Testis (tissue), 5 donors: ENCODE measurements around the gene DHCR7. TPM values are rescaled to one million over a fixed set of nuclear protein-coding genes. Genes with fewer than 3 reads are reported as not detected.

Source experiments
- DNase-seq: peaks from one replicate; pipeline ENCODE4 v3.0.0-alpha.2; 2019
- H3K27ac ChIP-seq, 2 donors: fragments of 200-600 bp; sonication (generic); one replicate each; pipeline ENCODE4 v1.5.1; 2019
- H3K27me3 ChIP-seq: fragments of 200-600 bp; sonication (generic); one replicate; pipeline ENCODE4 v1.5.1; 2019
- H3K36me3 ChIP-seq: fragments of 200-600 bp; sonication (generic); one replicate; pipeline ENCODE4 v1.5.1; 2017; ENCODE audit warnings: low read depth; ENCODE audit errors: missing control alignments
- H3K4me1 ChIP-seq: fragments of 200-600 bp; sonication (generic); one replicate; pipeline ENCODE4 v1.5.1; 2019
- H3K4me3 ChIP-seq, 2 donors: fragments of 200-600 bp; sonication (generic); one replicate each; pipeline ENCODE4 v1.5.1; 2017 to 2019
- H3K9me3 ChIP-seq: fragments of 200-600 bp; sonication (generic); one replicate; pipeline ENCODE4 v1.5.1; 2017
- CTCF ChIP-seq, 3 experiments: fragments of 450-650 bp in 2 of 3; fragments of 200-600 bp in 1 of 3; sonication (generic) in 1 of 3; IDR thresholded peaks; one replicate each; pipeline ENCODE4 v1.5.1; 2016 to 2019; ENCODE audit warnings: antibody characterized with exemption in 3 of 3, mild to moderate bottlenecking in 2 of 3, moderate library complexity in 1 of 3
- POLR2A ChIP-seq: fragments of 450-650 bp; IDR thresholded peaks from one replicate; pipeline ENCODE4 v1.6.1; 2017; ENCODE audit warnings: antibody characterized with exemption, mild to moderate bottlenecking, moderate library complexity
- whole genome bisulfite sequencing, 2 donors: methylation state at CpG; one replicate each; pipeline ENCODE4 v1.1.5; 2018; 5-methylcytosine and 5-hydroxymethylcytosine counted together
- intact Hi-C: fragments of 100-400 bp; cut with DNase I; formaldehyde crosslinking; loops from one replicate; pipeline ENCODE4 v1.15.1; 2023; ENCODE audit warnings: low total_unique reads
- long read RNA-seq, 2 donors: transcript quantifications; one replicate each; lab custom pipeline, GENCODE V29; 2026
- polyA plus RNA-seq: library from polyadenylated mRNA; stranded (reverse); fragments of 350-450 nt; fragmentation: Illumina TruSeq; extraction: RNeasy Lipid Tissue Mini Kit (QIAGEN cat#74804); gene quantifications from one replicate; pipeline ENCODE4 v1.2.3, GENCODE V29; 2014; ENCODE audit warnings: low read depth, low replicate concordance; ENCODE audit not compliant: insufficient read depth
- total RNA-seq, 2 donors: library from RNA; depleted of rRNA; stranded (reverse); fragments of >200 nt; gene quantifications; one replicate each; pipeline ENCODE4 v1.2.3, GENCODE V29; 2016

Gene DHCR7
- total RNA-seq (100 to 1,000 TPM in 1 of 2 donors, 10 to 100 TPM in 1; 54.2 to 101 TPM), polyA plus RNA-seq (65.3 TPM)
- long read RNA-seq, donor 1, transcript DHCR7-201 (9 exons, 2,666 nt), result major isoform, 88 of 243 reads
- long read RNA-seq, donor 1, partial matches to known transcripts, result 148 of 243 reads
- long read RNA-seq, donor 1, other reads (novel, unspliced or antisense), result 0 of 243 reads
- long read RNA-seq, donor 2, transcript DHCR7-201 (9 exons, 2,666 nt), result major isoform, 85 of 310 reads
- long read RNA-seq, donor 2, partial matches to known transcripts, result 217 of 310 reads
- long read RNA-seq, donor 2, other reads (novel, unspliced or antisense), result 0 of 310 reads

- 1% methylated on average over 12 to 73 of the region's 78 CpGs for WGBS, 2 donors
- H3K27me3 ChIP-seq, result no peaks in the 10 kb centered on the region
- H3K9me3 ChIP-seq, result no peaks in the 10 kb centered on the region
- H3K36me3 ChIP-seq, result no peaks in the 10 kb centered on the region
- DNase-seq, result peak; percentile 97
- H3K4me1 ChIP-seq, result peaks cover 15% of the 10 kb centered on the region
- peak within 1 kb of the TSS; percentile 71 to 86 for H3K27ac ChIP-seq
- no peak for TF ChIP-seq CTCF (IDR thresholded peaks at IDR 0.05)
- no peak for TF ChIP-seq POLR2A
- intact Hi-C loops, result no loop called here
- H3K4me3 ChIP-seq, result peak within 1 kb of the TSS; percentile 58 to 61
Measured at GRCh38 chr11:71448257-71449171, at the start of gene DHCR7. Gene DHCR7 (minus strand): TSS chr11:71448393. CDS start chr11:71444952, 3,441 bp downstream.

GRCh38 chr11:71496421-71496820, 48.2 kb upstream of the DHCR7 start:
- intact Hi-C loops, result no loop called here
- Histone ChIP-seq H3K4me3 (no peak overlapping the region), H3K27ac (no peak overlapping the region), H3K4me1 (no peaks in the 10 kb centered on the region), H3K36me3 (no peaks in the 10 kb centered on the region), H3K9me3 (no peaks in the 10 kb centered on the region), H3K27me3 (no peaks in the 10 kb centered on the region)
- peak; percentile 0 for DNase-seq
- TF ChIP-seq CTCF (IDR thresholded peaks at IDR 0.05), result no peak
- no peak for TF ChIP-seq POLR2A
- whole genome bisulfite sequencing, 2 donors, result 98 to 99% methylated on average over 13 of the region's 13 CpGs

GRCh38 chr11:71495286-71496230, 47.4 kb upstream of the DHCR7 start:
- no peak overlapping the region for H3K4me3 ChIP-seq
- DNase-seq, result peak; percentile 4
- whole genome bisulfite sequencing, 2 donors, result 94 to 95% methylated on average over 18 to 20 of the region's 20 CpGs
- no peaks in the 10 kb centered on the region for H3K27me3 ChIP-seq
- intact Hi-C loops, result no loop called here
- no peaks in the 10 kb centered on the region for H3K36me3 ChIP-seq
- TF ChIP-seq POLR2A (no peak), CTCF (IDR thresholded peaks at IDR 0.05) (no peak)
- no peak overlapping the region for H3K27ac ChIP-seq
- no peaks in the 10 kb centered on the region for H3K4me1 ChIP-seq
- H3K9me3 ChIP-seq, result no peaks in the 10 kb centered on the region

- WGBS, 2 donors, result 93 to 97% methylated on average over 9 of the region's 9 CpGs
- H3K9me3 ChIP-seq, result no peaks in the 10 kb centered on the region
- intact Hi-C loops, result no loop called here
Measured at GRCh38 chr11:71491940-71492339, 43.7 kb upstream of the DHCR7 start.

More at GRCh38 chr11:71491940-71492339, 43.7 kb upstream of the DHCR7 start:
- Histone ChIP-seq H3K27me3 (no peaks in the 10 kb centered on the region), H3K36me3 (no peaks in the 10 kb centered on the region), H3K4me3 (no peak overlapping the region), H3K4me1 (peaks cover 5% of the 10 kb centered on the region), H3K27ac (no peak overlapping the region)
- TF ChIP-seq CTCF (IDR thresholded peaks at IDR 0.05) (no peak), POLR2A (no peak)
- DNase-seq, result peak; percentile 2
